Measurements from ENCODE around the gene DLG2. TPM values are rescaled to one million over a fixed set of nuclear protein-coding genes. Genes with fewer than 3 reads are reported as not detected.

The DLG2 gene
- total RNA-seq, 1 donor from 2014 or later: 5.9 TPM

DNA sequence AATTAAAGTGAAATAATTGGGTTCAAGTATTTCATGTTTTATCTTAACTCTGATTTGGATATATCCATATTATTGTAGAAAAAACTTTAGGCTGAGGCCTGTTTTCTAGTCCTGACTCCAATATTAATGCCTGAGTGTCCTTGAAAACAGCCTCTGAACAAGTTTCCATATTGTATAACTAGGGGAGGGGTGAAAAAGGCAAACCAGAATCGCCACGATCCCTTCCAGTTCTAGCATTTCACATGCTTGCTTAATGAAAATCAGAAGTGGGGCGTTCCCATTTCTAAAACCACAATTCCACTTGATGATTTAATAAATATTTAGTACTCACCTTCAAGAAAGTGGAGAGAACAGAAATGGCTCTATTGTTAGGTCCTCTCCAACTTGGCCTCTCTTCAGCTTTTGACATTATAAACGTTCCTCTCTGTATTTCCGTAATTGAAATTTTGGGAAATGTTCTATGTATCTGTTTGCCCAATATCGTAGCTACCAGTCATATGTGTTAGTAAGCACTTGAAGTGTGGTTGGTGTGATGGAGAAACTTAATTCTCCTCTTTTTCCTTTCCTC, 1779.6 kb downstream of the DLG2 start:
- TF ChIP-seq, protein P1, sequence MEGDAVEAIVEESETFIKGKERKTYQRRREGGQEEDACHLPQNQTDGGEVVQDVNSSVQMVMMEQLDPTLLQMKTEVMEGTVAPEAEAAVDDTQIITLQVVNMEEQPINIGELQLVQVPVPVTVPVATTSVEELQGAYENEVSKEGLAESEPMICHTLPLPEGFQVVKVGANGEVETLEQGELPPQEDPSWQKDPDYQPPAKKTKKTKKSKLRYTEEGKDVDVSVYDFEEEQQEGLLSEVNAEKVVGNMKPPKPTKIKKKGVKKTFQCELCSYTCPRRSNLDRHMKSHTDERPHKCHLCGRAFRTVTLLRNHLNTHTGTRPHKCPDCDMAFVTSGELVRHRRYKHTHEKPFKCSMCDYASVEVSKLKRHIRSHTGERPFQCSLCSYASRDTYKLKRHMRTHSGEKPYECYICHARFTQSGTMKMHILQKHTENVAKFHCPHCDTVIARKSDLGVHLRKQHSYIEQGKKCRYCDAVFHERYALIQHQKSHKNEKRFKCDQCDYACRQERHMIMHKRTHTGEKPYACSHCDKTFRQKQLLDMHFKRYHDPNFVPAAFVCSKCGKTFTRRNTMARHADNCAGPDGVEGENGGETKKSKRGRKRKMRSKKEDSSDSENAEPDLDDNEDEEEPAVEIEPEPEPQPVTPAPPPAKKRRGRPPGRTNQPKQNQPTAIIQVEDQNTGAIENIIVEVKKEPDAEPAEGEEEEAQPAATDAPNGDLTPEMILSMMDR (conservative IDR thresholded peaks at IDR 0.05): no peak
- no peak overlapping the region for H3K4me3 Mint-ChIP-seq
- no peaks in the 10 kb centered on the region for H3K27me3 Mint-ChIP-seq
- no peaks in the 10 kb centered on the region for H3K36me3 Mint-ChIP-seq
- no peak overlapping the region for H3K27ac Mint-ChIP-seq
- DNase-seq (ENCODE audit: extremely low spot score, unreplicated experiment): no peak
- no peaks in the 10 kb centered on the region for H3K9me3 Mint-ChIP-seq
- peaks cover 4% of the 10 kb centered on the region for H3K4me1 Mint-ChIP-seq (ENCODE audit: unreplicated experiment)

DNA sequence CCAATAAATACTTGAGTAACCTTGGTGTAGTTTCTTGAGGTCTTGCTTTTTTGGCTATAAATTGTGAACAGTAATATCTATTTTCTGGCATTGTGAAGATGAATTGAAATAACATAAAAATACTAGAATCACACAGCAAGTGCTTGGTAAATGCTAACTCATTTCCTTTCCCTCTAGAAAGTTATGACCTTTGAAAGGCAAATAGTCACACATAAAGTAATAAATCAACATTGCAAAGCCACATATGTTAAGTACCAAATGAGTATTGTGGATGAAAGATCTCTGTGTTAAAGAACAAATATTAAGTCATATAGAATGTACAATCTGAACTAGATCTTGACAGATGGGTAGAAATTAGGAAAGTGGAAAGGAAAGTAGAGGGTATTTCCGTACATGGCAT, 1781.3 kb downstream of the DLG2 start:
- Mint-ChIP-seq H3K27ac (no peak overlapping the region), H3K4me1 (ENCODE audit: unreplicated experiment) (peaks cover 3% of the 10 kb centered on the region)
- TF ChIP-seq, protein P1 (conservative IDR thresholded peaks at IDR 0.05): no peak

DNA sequence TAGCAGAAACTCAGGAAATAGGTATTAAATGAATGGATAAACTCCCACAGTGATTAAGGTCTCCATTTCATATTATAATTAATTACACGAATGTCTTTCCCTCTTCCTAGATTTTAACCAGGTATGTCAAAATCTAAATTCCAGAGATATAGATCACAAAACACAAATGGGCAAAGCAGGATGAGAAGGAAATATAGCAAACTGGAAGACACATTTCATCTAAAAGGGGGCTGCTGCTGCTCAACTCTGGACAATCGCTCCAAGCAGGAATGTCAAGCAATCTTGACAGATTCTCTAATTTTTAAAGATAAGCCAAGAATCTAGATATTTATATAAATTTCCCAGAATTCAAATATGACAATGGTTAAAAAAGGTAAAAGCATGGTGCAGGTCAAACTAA, 1786.8 kb downstream of the DLG2 start:
- H3K27me3 Mint-ChIP-seq: peaks cover 12% of the 10 kb centered on the region
- no peaks in the 10 kb centered on the region for H3K36me3 Mint-ChIP-seq
- no peaks in the 10 kb centered on the region for H3K9me3 Mint-ChIP-seq
- no peak overlapping the region for H3K4me3 Mint-ChIP-seq
- TF ChIP-seq, protein P1 (conservative IDR thresholded peaks at IDR 0.05): no peak
- no peak overlapping the region for H3K27ac Mint-ChIP-seq
- no peaks in the 10 kb centered on the region for H3K4me1 Mint-ChIP-seq (ENCODE audit: unreplicated experiment)
- DNase-seq (ENCODE audit: extremely low spot score, unreplicated experiment): no peak

More for the DNA sequence above, 1781.3 kb downstream of the DLG2 start:
- no peaks in the 10 kb centered on the region for H3K9me3 Mint-ChIP-seq
- no peak overlapping the region for H3K4me3 Mint-ChIP-seq
- no peak for DNase-seq (ENCODE audit: extremely low spot score, unreplicated experiment)
- peaks cover 5% of the 10 kb centered on the region for H3K27me3 Mint-ChIP-seq
- no peaks in the 10 kb centered on the region for H3K36me3 Mint-ChIP-seq

GRCh38 chr11:83836883-83837654, 1790.1 kb downstream of the DLG2 start:
- Mint-ChIP-seq H3K27ac (no peak overlapping the region), H3K9me3 (no peaks in the 10 kb centered on the region), H3K27me3 (peaks cover 22% of the 10 kb centered on the region), H3K36me3 (no peaks in the 10 kb centered on the region), H3K4me1 (ENCODE audit: unreplicated experiment) (no peaks in the 10 kb centered on the region), H3K4me3 (no peak overlapping the region)
- DNase-seq (ENCODE audit: extremely low spot score, unreplicated experiment): no peak
- TF ChIP-seq, protein P1 (conservative IDR thresholded peaks at IDR 0.05): peak; percentile 82

- Mint-ChIP-seq H3K36me3 (no peaks in the 10 kb centered on the region), H3K9me3 (no peaks in the 10 kb centered on the region), H3K4me1 (ENCODE audit: unreplicated experiment) (no peaks in the 10 kb centered on the region), H3K27me3 (peaks cover 17% of the 10 kb centered on the region), H3K27ac (no peak overlapping the region), H3K4me3 (no peak overlapping the region)
- TF ChIP-seq, protein P1 (conservative IDR thresholded peaks at IDR 0.05): no peak
- no peak for DNase-seq (ENCODE audit: extremely low spot score, unreplicated experiment)
Measured at GRCh38 chr11:83836065-83836464, 1791.1 kb downstream of the DLG2 start.
